HEK293 (cell line): ENCODE results near the gene UTP14C.

Experiments used
- CTCF ChIA-PET: fragments of 350-600 bp; formaldehyde crosslinking; extraction: SDS; loops from one replicate; lab custom pipeline; 2021; ENCODE audit warnings: antibody characterized with exemption; lab: Yijun Ruan, JAX
- POLR2A ChIA-PET: fragments of 300-600 bp; formaldehyde crosslinking; extraction: SDS; loops from one replicate; lab custom pipeline; 2020; ENCODE audit warnings: antibody characterized with exemption, inconsistent platforms; lab: Yijun Ruan, JAX
- H3K27ac ChIP-seq: fragments of 200-500 bp; sonication (Bioruptor generic); 2 replicates; pipeline ENCODE4 v1.5.1; 2014; ENCODE audit warnings: low read depth, low read length, control low read depth, inconsistent platforms; ENCODE audit errors: extremely low read depth
- H3K36me3 ChIP-seq, 2 experiments: fragments of 200-500 bp in 1 of 2; sonication (Bioruptor generic) in 1 of 2; 1 replicate in 1 of 2; 2 replicates in 1 of 2; pipeline ENCODE4 v1.5.1; 2014 to 2017; ENCODE audit warnings: inconsistent platforms in 2 of 2, low read length in 2 of 2; ENCODE audit not compliant: control insufficient read depth in 2 of 2, insufficient read depth in 1 of 2
- H3K4me1 ChIP-seq: fragments of 200-500 bp; sonication (Bioruptor generic); 2 replicates; pipeline ENCODE4 v1.5.1; 2014; ENCODE audit warnings: mild to moderate bottlenecking, low read length, inconsistent platforms; ENCODE audit not compliant: control insufficient read depth, insufficient read depth
- H3K4me3 ChIP-seq: 2 replicates; pipeline ENCODE4 v1.5.1; 2011; ENCODE audit warnings: low read depth, mild to moderate bottlenecking, control low read depth, low read length, moderate library complexity
- H3K9me3 ChIP-seq: fragments of 200-500 bp; sonication (Bioruptor generic); 2 replicates; pipeline ENCODE4 v1.5.1; 2014; ENCODE audit warnings: low read depth, low read length, inconsistent platforms; ENCODE audit not compliant: control insufficient read depth, insufficient read depth
- CTCF ChIP-seq: fragments of 450-650 bp; formaldehyde crosslinking; IDR thresholded peaks from 2 replicates; pipeline ENCODE4 v1.5.1; 2016; ENCODE audit warnings: missing biosample characterization, missing genetic modification characterization
- EGR2 ChIP-seq: fragments of 450-650 bp; formaldehyde crosslinking; IDR thresholded peaks from 2 replicates; pipeline ENCODE4 v1.5.1; 2016; ENCODE audit warnings: low read depth, missing biosample characterization, missing genetic modification characterization
- KLF9 ChIP-seq: fragments of 450-650 bp; formaldehyde crosslinking; IDR thresholded peaks from 2 replicates; pipeline ENCODE4 v1.5.1; 2016; ENCODE audit warnings: missing biosample characterization, missing genetic modification characterization, low read depth
- MEIS1 ChIP-seq: sonication (generic); formaldehyde crosslinking; IDR thresholded peaks from 2 replicates; pipeline ENCODE4 v1.8.1; 2022; ENCODE audit warnings: missing genetic modification reagents, mild to moderate bottlenecking, borderline replicate concordance
- PBX3 ChIP-seq: sonication (generic); formaldehyde crosslinking; IDR thresholded peaks from 2 replicates; pipeline ENCODE4 v1.8.1; 2022; ENCODE audit warnings: mild to moderate bottlenecking, moderate library complexity, missing genetic modification reagents
- PRDM1 ChIP-seq: fragments of 450-650 bp; formaldehyde crosslinking; IDR thresholded peaks from 2 replicates; pipeline ENCODE4; 2016; ENCODE audit warnings: missing biosample characterization, missing genetic modification characterization
- SCRT2 ChIP-seq: fragments of 450-650 bp; formaldehyde crosslinking; IDR thresholded peaks from 2 replicates; pipeline ENCODE4 v1.5.1; 2016; ENCODE audit warnings: missing biosample characterization, missing genetic modification characterization
- TCF7L2 ChIP-seq: IDR thresholded peaks from 2 replicates; pipeline ENCODE4 v1.6.1; 2011; ENCODE audit warnings: low read depth, mild to moderate bottlenecking, inconsistent platforms, low read length, moderate library complexity, borderline replicate concordance
- ZBTB10 ChIP-seq: fragments of 450-650 bp; formaldehyde crosslinking; IDR thresholded peaks from 2 replicates; pipeline ENCODE4 v1.5.1; 2016; ENCODE audit warnings: missing biosample characterization, missing genetic modification characterization
- ZBTB17 ChIP-seq: fragments of 450-650 bp; formaldehyde crosslinking; IDR thresholded peaks from 2 replicates; pipeline ENCODE4 v1.5.1; 2016; ENCODE audit warnings: missing biosample characterization, missing genetic modification characterization
- ZFP37 ChIP-seq: fragments of 450-650 bp; formaldehyde crosslinking; IDR thresholded peaks from 2 replicates; pipeline ENCODE4 v1.5.1; 2016; ENCODE audit warnings: missing biosample characterization, missing genetic modification characterization
- ZFP41 ChIP-seq: fragments of 450-650 bp; formaldehyde crosslinking; IDR thresholded peaks from 2 replicates; pipeline ENCODE4 v1.5.1; 2016; ENCODE audit warnings: missing biosample characterization, missing genetic modification characterization, borderline replicate concordance
- ZNF112 ChIP-seq: fragments of 450-650 bp; formaldehyde crosslinking; IDR thresholded peaks from 2 replicates; pipeline ENCODE4 v1.5.0; 2017; ENCODE audit warnings: missing biosample characterization, missing genetic modification characterization
- ZNF138 ChIP-seq: fragments of 450-650 bp; formaldehyde crosslinking; IDR thresholded peaks from 2 replicates; pipeline ENCODE4 v1.5.1; 2016; ENCODE audit warnings: missing biosample characterization, missing genetic modification characterization, borderline replicate concordance
- ZNF146 ChIP-seq: fragments of 450-650 bp; formaldehyde crosslinking; IDR thresholded peaks from 2 replicates; pipeline ENCODE4 v1.5.1; 2016; ENCODE audit warnings: missing biosample characterization, missing genetic modification characterization
- ZNF202 ChIP-seq: fragments of 450-650 bp; formaldehyde crosslinking; IDR thresholded peaks from 2 replicates; pipeline ENCODE4 v1.5.1; 2016; ENCODE audit warnings: missing biosample characterization, missing genetic modification characterization, borderline replicate concordance
- ZNF221 ChIP-seq: fragments of 450-650 bp; formaldehyde crosslinking; IDR thresholded peaks from 2 replicates; pipeline ENCODE4 v1.5.1; 2017; ENCODE audit warnings: missing biosample characterization, missing genetic modification characterization, borderline replicate concordance
- ZNF324 ChIP-seq: fragments of 450-650 bp; formaldehyde crosslinking; IDR thresholded peaks from 2 replicates; pipeline ENCODE4 v1.5.1; 2016; ENCODE audit warnings: missing biosample characterization, missing genetic modification characterization
- ZNF398 ChIP-seq: fragments of 450-650 bp; formaldehyde crosslinking; IDR thresholded peaks from 2 replicates; pipeline ENCODE4 v1.5.1; 2017; ENCODE audit warnings: missing biosample characterization, missing genetic modification characterization
- ZNF404 ChIP-seq: fragments of 450-650 bp; formaldehyde crosslinking; IDR thresholded peaks from 2 replicates; pipeline ENCODE4 v1.5.1; 2017; ENCODE audit warnings: missing biosample characterization, missing genetic modification characterization
- ZNF473 ChIP-seq: fragments of 450-650 bp; formaldehyde crosslinking; IDR thresholded peaks from 2 replicates; pipeline ENCODE4 v1.5.1; 2017; ENCODE audit warnings: missing biosample characterization, missing genetic modification characterization
- ZNF530 ChIP-seq: fragments of 450-650 bp; formaldehyde crosslinking; IDR thresholded peaks from 2 replicates; pipeline ENCODE4 v1.5.1; 2016; ENCODE audit warnings: low read depth, missing biosample characterization, missing genetic modification characterization
- ZNF560 ChIP-seq: fragments of 450-650 bp; formaldehyde crosslinking; IDR thresholded peaks from 2 replicates; pipeline ENCODE4 v1.5.1; 2017; ENCODE audit warnings: missing biosample characterization, missing genetic modification characterization, borderline replicate concordance
- ZNF596 ChIP-seq: fragments of 450-650 bp; IDR thresholded peaks from 2 replicates; pipeline ENCODE4 v1.5.0; 2018; ENCODE audit warnings: missing biosample characterization, mild to moderate bottlenecking, missing genetic modification characterization, moderate library complexity
- ZNF624 ChIP-seq: fragments of 450-650 bp; formaldehyde crosslinking; IDR thresholded peaks from 2 replicates; pipeline ENCODE4 v1.5.1; 2017; ENCODE audit warnings: missing biosample characterization, missing genetic modification characterization
- ZNF626 ChIP-seq: fragments of 450-650 bp; sonication (Bioruptor Pico); formaldehyde crosslinking; IDR thresholded peaks from 2 replicates; pipeline ENCODE4 v1.5.1; 2018; ENCODE audit warnings: missing biosample characterization, missing genetic modification characterization, inconsistent platforms
- ZNF629 ChIP-seq: fragments of 450-650 bp; formaldehyde crosslinking; IDR thresholded peaks from 2 replicates; pipeline ENCODE4 v1.5.1; 2017; ENCODE audit warnings: missing biosample characterization, missing genetic modification characterization
- ZNF639 ChIP-seq: fragments of 450-650 bp; formaldehyde crosslinking; IDR thresholded peaks from 2 replicates; pipeline ENCODE4 v1.5.1; 2016; ENCODE audit warnings: missing biosample characterization, missing genetic modification characterization
- ZNF658 ChIP-seq: fragments of 450-650 bp; formaldehyde crosslinking; IDR thresholded peaks from 2 replicates; pipeline ENCODE4; 2016; ENCODE audit warnings: missing biosample characterization, missing genetic modification characterization

UTP14C gene

GRCh38 chr13:52024481-52024880, at the start of gene UTP14C:
Gene UTP14C, plus strand, starts transcription at chr13:52024691. Its CDS starts 4,114 bp downstream, at chr13:52028805.
- Histone ChIP-seq H3K27ac (no peak within 1 kb of the TSS), H3K36me3 (peaks cover 7 to 66% of the 10 kb centered on the region in 2 experiments; a peak in 2 of 3 replicates), H3K9me3 (no peaks in the 10 kb centered on the region)
- POLR2A ChIA-PET = no interaction called here
- TF ChIP-seq PRDM1 (tag by site-specific recombination) = no peak
- no peak for TF ChIP-seq CTCF (tag by site-specific recombination)
- TF ChIP-seq ZNF596 (tag by site-specific recombination) = no peak
- TF ChIP-seq ZNF624 (tag by site-specific recombination) = no peak
- no peak for TF ChIP-seq KLF9 (tag by site-specific recombination)
- TF ChIP-seq ZNF146 = no peak
- no peak for TF ChIP-seq ZNF639
- TF ChIP-seq ZBTB10 (tag by site-specific recombination) = no peak
- TF ChIP-seq ZNF112 (tag by site-specific recombination) = no peak
- TF ChIP-seq TCF7L2 = no peak
- TF ChIP-seq ZNF530 (tag by site-specific recombination) = no peak
- no peak for TF ChIP-seq ZNF658 (tag by site-specific recombination)
- TF ChIP-seq ZNF560 = no peak
- no peak for TF ChIP-seq ZBTB17 (tag by site-specific recombination)
- TF ChIP-seq ZFP41 = no peak
- TF ChIP-seq ZNF404 = no peak
- no peak for TF ChIP-seq PBX3 (CRISPR knock-in tag)
- TF ChIP-seq, all 188 proteins: peak for 0
- Histone ChIP-seq H3K4me3 (no peak within 1 kb of the TSS), H3K4me1 (no peaks in the 10 kb centered on the region)
- CTCF ChIA-PET = no interaction called here

GRCh38 chr13:51976423-51976822, 48.1 kb upstream of the UTP14C start:
- Histone ChIP-seq H3K4me1 (peaks cover 6% of the 10 kb centered on the region; the same call in 1 of the 2 replicates), H3K27ac (no peak overlapping the region), H3K4me3 (no peak overlapping the region), H3K36me3 (peaks cover 0 to 3% of the 10 kb centered on the region in 2 experiments; a peak in 1 of 3 replicates), H3K9me3 (no peaks in the 10 kb centered on the region)
- POLR2A ChIA-PET = no interaction called here
- CTCF ChIA-PET = interaction anchor here (0.6 kb wide), 1 partner anchor 145 kb away, joined by 3 read pairs; no protein-coding TSS in a partner anchor
- TF ChIP-seq ZNF629 (tag by site-specific recombination) (0 out of 2 replicates have a peak, but pooled peaks have one; percentile 24), MEIS1 (CRISPR knock-in tag) (no peak), ZNF202 (no peak), PRDM1 (tag by site-specific recombination) (no peak), ZNF221 (tag by site-specific recombination) (no peak), SCRT2 (peak; percentile 67), ZNF324 (tag by site-specific recombination) (no peak), EGR2 (tag by site-specific recombination) (no peak), ZNF473 (no peak), ZNF398 (tag by site-specific recombination) (no peak), ZNF626 (no peak), KLF9 (tag by site-specific recombination) (no peak), ZNF138 (tag by site-specific recombination) (no peak), ZFP37 (tag by site-specific recombination) (no peak)
